ENCODE measurements around the gene CACNG6. TPM values are rescaled to one million over a fixed set of nuclear protein-coding genes. Genes with fewer than 3 reads are reported as not detected.
A peak's percentile ranks its signal among the peaks of the same experiment; 100 is the strongest.

Gene CACNG6
- total and polyA plus RNA-seq, 2 of the 13 experiments (the other 11 are each of a cell fraction or from before 2014, with no cell fraction given), result not detected

DNA sequence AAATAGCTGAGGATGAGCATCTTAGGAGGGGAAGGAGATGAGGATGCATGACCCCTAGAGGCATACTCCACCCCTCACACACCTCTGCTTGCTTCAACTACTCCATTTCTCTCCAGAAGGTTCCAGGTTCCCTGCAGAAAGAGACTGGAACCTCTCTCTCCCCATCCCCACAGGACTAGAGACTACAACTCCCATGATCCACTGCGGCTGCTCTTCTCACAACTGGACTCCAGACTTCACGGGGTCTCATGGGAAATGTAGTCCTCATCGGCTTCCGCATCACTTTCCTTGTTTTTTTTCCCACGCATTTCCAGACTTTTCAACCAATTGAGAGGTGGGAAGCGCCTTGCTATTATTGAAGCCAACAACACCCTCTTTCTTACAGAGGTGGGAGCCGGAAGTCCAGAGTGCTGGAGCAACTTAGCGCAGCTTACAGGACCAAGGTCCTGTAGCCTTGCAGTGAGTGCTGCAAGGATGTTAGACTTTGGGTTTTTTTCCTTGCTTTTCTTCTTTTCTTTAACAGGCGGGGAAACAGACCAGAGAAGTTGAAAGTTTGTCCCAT, 13.9 kb upstream of the CACNG6 start (continued):
- TF ChIP-seq TFAP4 (IDR thresholded peaks at IDR 0.05; ENCODE audit: borderline replicate concordance, low read depth), result no peak
- peak; percentile 63 for TF ChIP-seq HNF4A (CRISPR knock-in tag; IDR thresholded peaks at IDR 0.05)
- TF ChIP-seq ELF3 (CRISPR knock-in tag; IDR thresholded peaks at IDR 0.05), result 0 out of 2 replicates have a peak, but pooled peaks have one; percentile 41
- TF ChIP-seq ZNF431 (CRISPR knock-in tag; IDR thresholded peaks at IDR 0.05; ENCODE audit: borderline replicate concordance, low read depth), result no peak
- peak; percentile 55; the same call in 1 of the 2 replicates for TF ChIP-seq GABPB1 (CRISPR knock-in tag; IDR thresholded peaks at IDR 0.05)
- TF ChIP-seq HCFC1 (IDR thresholded peaks at IDR 0.05; ENCODE audit: low read depth, low read length), result peak; percentile 95
- TF ChIP-seq CREM (IDR thresholded peaks at IDR 0.05), result peak; percentile 89
- no peak for TF ChIP-seq CREM (CRISPR knock-in tag; IDR thresholded peaks at IDR 0.05)
- no peak for TF ChIP-seq CREB1 (IDR thresholded peaks at IDR 0.05)
- peak; percentile 29; the same call in 1 of the 2 replicates for TF ChIP-seq CREB1 (CRISPR knock-in tag; IDR thresholded peaks at IDR 0.05)
- no peak for TF ChIP-seq USF2 (IDR thresholded peaks at IDR 0.05; ENCODE audit: low read depth, low read length)
- TF ChIP-seq USF2 (CRISPR knock-in tag; IDR thresholded peaks at IDR 0.05; ENCODE audit: borderline replicate concordance), result no peak
- TF ChIP-seq THAP11 (CRISPR knock-in tag; IDR thresholded peaks at IDR 0.05), result peak; percentile 99
- no peak for TF ChIP-seq CHD4 (IDR thresholded peaks at IDR 0.05; ENCODE audit: borderline replicate concordance, low read length)
- 0 out of 2 replicates have a peak, but pooled peaks have one; percentile 28 for TF ChIP-seq ZNF710 (CRISPR knock-in tag; IDR thresholded peaks at IDR 0.05; ENCODE audit: borderline replicate concordance)
- TF ChIP-seq ZNF143 (CRISPR knock-in tag; IDR thresholded peaks at IDR 0.05), result peak; percentile 98
- TF ChIP-seq ZNF550 (CRISPR knock-in tag; IDR thresholded peaks at IDR 0.05; ENCODE audit: borderline replicate concordance), result no peak
- peak; percentile 83 for TF ChIP-seq ELF1 (CRISPR knock-in tag; IDR thresholded peaks at IDR 0.05)
- TF ChIP-seq NR2C2 (CRISPR knock-in tag; IDR thresholded peaks at IDR 0.05; ENCODE audit: borderline replicate concordance), result no peak
- TF ChIP-seq ATF1 (CRISPR knock-in tag; IDR thresholded peaks at IDR 0.05), result peak; percentile 37; the same call in 1 of the 2 replicates
- TF ChIP-seq GABPA (IDR thresholded peaks at IDR 0.05; ENCODE audit: low read depth, low read length), result no peak
- TF ChIP-seq GABPA (CRISPR knock-in tag; IDR thresholded peaks at IDR 0.05; ENCODE audit: low read depth), result peak; percentile 67
- no peak for TF ChIP-seq ZNF33B (CRISPR knock-in tag; IDR thresholded peaks at IDR 0.05)
- peak; percentile 66 for TF ChIP-seq IRF2 (CRISPR knock-in tag; IDR thresholded peaks at IDR 0.05)

Measured in HepG2 (cell line).